ENCODE measurements around the gene LY6G6D.

Gene LY6G6D

DNA sequence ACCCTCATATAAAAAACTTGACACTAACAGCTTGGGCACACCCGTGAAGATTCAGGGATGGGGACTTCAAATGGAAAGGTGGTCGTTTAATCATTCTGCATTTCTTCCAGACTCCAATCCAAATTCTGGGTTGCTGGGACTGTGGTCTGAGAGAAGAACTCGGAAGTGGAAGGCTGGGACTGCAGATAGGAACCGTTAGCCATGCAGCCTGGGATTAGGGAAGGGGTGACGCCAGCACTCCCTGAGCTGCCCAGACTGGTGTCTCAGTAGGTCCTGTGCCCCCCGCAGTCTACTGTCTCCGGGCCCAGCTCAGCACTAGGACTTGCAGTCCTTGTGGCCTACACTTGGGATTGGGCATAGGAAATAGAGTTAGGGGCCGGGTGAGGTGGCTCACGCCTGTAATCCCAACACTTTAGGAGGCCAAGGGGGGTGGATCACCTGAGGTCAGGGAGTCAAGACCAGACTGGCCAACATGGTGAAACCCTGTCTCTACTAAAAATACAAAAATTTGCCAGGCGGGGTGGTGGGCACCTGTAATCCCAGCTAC, 21.7 kb downstream of the LY6G6D start:
- DNase-seq = peak; percentile 11 to 25

DNA sequence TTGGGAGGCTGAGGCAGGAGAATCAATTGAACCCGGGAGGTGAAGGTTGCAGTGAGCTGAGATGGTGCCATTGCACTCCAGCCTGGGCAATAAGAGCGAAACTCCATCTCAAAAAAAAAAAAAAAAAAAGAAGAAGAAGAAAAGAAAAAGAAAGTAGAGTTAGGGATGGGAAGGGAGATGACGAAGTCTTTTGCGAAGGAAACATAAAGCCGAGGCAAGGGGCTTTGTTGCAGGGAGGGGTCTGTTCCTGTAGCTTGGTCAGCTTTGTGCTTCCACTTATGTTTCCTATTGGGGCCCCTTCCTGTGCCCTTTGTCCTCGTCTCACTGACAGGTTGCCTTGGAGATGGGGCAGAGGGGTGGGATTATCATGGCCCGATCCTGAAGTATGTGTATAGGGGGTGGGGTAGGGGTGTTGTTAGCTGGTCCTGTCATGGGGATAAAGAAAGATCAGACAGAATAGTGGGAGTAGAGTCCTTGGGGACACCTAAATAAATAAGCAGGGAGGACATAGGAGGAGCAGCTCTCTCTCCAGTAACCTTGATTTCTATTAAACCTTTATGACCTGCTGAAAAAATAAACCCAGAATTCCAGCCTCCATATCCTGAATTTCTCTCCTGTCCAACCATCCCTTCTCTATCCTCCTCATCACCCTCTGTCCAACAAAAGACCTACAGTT, 22.3 kb downstream of the LY6G6D start:
- peak; percentile 31 to 53 for DNase-seq

DNA sequence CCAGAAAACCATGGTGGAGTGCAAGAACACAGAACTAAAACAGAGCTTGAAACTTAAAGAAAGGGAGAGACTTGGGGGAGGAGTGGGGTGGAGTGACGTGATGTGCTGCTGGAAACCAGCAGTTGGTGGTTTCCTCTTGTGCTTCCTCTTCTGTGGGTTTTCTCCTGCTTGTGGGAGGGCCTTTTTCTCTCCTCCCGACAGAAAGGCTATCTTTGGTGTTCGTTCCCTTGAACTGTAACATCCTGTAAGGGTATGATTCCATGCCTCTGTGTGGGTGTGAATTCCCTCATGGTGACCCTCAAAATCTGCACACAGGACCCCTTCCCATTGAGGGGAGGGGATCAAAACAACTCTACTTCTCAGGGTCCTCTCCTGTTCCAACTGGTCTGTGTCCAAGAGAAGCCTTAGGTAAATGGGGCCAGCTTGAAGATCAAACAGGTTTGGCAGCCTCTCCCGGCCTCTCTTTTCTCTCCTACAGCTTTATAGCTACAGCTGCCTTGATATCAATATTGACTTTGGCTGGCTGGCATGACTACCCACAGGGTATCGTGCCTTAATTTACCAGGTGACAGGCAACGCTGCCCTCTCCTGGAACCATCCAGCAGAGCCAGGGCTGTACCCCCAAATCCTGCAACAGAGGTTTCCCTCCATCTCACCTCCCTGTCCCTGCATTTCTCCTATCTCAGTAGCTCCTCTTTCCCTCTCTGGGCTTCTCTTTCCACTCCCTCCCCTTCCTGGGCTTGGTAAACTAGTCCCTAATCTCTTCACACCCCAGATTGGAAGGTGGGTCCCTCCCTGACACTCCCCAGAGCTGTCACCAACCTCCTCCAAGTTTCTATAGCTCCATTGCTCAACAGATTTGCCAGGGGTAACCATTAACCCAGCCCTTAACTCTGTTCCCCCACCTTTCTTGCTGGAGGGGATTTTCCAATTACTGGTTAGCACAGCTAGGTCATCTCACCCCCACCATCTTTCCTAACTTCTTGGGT, 23.1 kb downstream of the LY6G6D start:
- DNase-seq = peak; percentile 90 to 91

- peak; percentile 99 to 100 for DNase-seq
These were observed 24.7 kb downstream of the LY6G6D start, which contains the start of gene MSH5 for GRCh38 chr6:31739639-31740396. TSS of gene MSH5 (plus strand) at chr6:31740005. CDS start at chr6:31740467, 462 bp downstream.

GRCh38 chr6:31740397-31741223, 25.5 kb downstream of the LY6G6D start:
- DNase-seq = peak; percentile 60 to 66

- DNase-seq = no peak
These were observed 26.7 kb downstream of the LY6G6D start for GRCh38 chr6:31741815-31742214.

DNA sequence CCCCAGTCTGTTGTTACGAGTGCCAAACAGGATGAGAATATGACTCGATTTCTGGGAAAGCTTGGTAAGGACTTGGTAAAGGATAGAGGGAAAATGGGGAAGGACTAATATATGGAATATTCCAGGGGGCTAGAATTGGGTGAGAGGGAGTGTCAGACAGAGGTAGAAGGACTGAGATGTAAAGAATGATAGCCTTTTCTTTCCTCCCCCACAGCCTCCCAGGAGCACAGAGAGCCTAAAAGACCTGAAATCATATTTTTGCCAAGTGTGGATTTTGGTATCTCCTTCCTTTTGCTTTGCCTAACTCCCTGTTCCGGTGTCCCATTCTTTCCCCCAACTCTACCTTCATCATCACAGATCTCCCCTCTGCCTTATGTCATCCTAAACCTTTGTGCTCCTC, 27.7 kb downstream of the LY6G6D start:
- DNase-seq = no peak

DNA sequence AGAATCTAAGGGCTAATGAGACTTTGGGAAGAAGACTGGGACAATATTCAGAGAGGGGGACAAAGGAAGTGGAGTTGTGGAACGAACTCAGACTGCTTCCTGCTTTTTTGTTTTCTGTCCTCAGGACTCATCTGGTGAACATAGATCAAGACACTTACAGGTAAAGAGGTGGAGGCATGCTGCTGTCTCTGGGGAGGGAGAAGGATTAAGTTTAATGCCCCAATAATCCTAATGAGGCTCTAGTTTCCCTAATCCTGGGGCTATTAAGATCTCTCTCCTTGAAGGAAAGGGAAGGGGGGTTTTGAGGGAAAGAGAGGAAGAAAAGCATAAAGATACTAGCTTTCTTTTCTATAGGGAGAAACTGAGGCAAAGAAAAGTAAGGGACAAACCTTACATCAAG, 29.3 kb downstream of the LY6G6D start:
- no peak for DNase-seq

DNA sequence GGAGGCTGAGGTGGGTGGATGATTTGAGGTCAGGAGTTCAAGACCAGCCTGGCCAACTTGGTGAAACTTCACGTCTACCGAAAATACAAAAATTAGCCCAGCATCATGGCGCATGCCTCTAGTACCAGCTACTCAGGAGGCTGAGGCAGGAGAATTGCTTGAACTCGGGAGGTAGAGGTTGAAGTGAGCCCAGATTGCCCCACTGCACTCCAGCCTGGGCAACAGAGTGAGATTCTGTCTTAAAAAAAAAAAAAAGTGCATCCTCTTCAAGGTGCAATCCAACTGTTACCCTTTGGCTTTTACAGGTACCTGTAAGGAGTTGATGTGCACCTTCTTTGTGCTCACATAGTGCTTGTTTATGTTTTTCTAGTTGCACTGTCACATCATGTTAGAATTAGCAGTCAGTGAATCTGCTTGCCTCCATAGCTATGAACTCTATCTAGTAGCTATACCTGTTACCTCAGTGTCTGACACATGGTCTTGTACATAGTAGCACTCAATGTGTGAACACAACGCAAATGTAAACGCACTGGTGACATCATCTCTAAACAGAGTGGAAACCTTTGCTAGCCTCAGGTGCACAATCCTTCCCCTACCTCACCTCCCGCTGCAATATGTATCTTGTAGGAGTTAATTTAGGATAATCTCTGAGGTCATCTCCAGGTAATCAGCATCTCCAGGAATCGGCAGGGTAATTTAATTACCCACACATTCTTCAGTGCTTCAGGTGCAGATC, 34.3 kb downstream of the LY6G6D start:
- DNase-seq = no peak

DNA sequence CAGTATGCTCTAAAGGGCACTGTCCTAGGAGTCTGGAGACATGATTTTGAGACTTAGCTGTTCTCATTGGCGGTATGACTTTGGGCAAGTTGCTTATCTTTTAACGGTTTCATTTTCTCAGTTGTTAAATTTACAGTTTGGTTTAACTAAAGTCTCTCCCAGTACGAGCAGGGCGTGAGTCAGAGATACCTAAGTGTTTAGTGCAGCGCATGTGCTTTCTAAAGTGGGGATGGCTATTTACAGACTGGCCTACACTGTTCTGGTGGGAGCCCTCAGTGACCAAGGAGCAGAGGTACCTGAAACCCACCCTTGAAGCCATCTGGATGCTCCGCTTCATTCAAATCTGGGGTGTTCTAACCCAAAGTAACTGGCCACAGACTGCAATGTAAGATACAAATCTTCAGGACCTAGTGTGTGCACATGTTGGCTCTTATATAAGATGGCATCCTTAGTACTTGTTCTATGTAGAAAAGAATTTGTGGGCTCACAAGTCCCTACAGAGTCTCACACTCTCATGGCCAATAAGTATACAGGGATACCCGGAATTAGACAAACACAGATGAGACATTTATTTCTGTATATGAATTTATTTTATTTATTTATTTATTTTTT, 35.4 kb downstream of the LY6G6D start:
- no peak for DNase-seq

DNA sequence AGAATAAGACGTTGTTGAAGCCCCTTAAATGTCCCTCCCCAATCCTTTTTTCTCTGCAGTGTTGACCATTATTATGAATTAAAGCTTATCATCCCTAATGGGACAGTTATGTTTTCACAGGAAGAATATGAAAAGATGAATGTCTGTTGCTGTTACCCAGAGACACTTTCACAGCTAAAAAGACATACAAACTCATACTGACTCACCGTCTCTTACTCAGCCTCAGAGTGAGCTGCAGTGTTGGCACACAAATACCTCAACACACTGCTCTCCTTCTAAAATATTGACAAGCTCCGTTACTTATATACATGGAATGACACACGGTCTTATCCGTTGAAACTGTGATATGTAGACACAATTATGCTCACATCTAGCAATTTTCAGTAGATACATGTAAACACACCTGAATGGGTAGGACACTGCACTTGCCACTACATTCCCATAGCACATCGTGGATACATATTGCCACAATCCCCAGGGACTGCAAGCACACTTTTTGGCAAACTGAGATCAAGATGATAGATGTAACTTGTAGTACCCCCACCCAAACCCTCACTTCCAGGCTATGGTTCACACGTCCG, 37.7 kb downstream of the LY6G6D start:
- DNase-seq = no peak

GRCh38 chr6:31758281-31758680, 43.1 kb downstream of the LY6G6D start:
- no peak for DNase-seq

DNA sequence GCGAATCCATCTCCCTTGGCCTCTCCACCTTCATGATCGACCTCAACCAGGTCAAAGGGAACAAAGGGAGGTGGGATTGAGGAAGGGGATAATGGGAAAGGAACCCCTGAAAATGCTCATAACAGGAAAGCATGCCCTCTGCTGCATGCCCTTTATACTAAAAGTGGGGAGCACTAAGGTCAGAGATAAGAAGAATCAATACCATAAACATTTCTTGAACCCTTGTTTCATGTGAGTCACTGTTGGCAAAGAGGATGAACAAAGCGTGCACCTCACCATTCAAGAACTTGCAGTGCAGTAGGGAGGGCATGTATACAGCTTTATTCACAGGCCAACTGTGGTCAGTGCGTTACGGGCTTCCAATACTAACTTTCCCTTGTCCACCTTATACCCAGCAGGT, 45.6 kb downstream of the LY6G6D start:
- no peak for DNase-seq

DNA sequence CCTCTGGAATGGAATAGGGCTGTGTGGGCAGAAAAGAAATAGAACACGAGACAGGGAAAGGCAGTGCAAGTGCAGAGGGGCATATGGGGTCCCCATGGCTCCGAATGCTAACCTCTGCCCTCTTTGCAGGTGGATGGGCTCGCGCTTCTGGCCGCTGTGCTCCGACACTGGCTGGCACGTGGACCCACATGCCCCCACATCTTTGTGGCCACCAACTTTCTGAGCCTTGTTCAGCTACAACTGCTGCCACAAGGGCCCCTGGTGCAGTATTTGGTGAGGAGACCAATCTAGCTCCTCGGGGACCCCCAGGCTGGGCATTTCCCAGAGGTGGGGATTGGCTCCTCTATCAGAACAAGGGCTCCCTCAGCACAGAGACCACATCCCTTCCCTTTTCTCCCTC, 46.2 kb downstream of the LY6G6D start:
- no peak for DNase-seq

DNA sequence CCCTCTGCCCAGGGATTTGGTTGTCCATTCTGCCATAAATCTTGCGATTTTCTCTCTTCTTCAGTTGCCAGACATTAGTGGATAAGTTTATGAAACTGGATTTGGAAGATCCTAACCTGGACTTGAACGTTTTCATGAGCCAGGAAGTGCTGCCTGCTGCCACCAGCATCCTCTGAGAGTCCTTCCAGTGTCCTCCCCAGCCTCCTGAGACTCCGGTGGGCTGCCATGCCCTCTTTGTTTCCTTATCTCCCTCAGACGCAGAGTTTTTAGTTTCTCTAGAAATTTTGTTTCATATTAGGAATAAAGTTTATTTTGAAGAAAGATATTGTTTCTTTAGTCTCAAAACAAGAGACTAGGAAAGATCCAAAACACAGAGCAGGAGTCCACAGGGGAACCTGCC, 47.2 kb downstream of the LY6G6D start, which contains the start of gene SAPCD1:
Gene SAPCD1, plus strand, starts transcription at position 301 of the 400 bp plus-strand sequence. CDS start 399 bp downstream, outside the sequence.
- DNase-seq = no peak

- DNase-seq = no peak
These were observed 47.9 kb downstream of the LY6G6D start for GRCh38 chr6:31762878-31763618.

DNA sequence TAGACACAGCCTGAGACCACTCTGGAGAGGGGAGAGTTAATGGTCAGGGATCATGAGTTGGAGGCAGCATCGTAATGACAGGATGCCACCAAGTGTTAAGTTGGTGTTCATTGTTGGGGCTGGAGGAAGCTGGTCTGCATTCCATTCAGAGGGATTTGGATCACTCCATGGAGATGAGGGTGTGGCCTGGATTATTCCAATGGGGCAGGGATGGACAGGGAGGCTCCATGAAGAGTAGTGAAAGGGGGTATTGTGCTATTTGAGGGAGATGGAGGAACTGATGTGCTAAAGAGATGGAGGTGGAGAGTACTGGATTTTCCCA, 48.4 kb downstream of the LY6G6D start:
- DNase-seq = no peak

GRCh38 chr6:31764198-31764597, 49.0 kb downstream of the LY6G6D start:
- no peak for DNase-seq

GRCh38 chr6:31765559-31765909, 50.4 kb downstream of the LY6G6D start:
- DNase-seq = no peak
